NCI-H774 (cell line): ENCODE results near the gene PPP1R1A.

ENCODE experiments used
- DNase-seq: peaks from one replicate; lab custom pipeline; 2025; lab: John Stamatoyannopoulos, UW

PPP1R1A gene, protein sequence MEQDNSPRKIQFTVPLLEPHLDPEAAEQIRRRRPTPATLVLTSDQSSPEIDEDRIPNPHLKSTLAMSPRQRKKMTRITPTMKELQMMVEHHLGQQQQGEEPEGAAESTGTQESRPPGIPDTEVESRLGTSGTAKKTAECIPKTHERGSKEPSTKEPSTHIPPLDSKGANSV

DNA sequence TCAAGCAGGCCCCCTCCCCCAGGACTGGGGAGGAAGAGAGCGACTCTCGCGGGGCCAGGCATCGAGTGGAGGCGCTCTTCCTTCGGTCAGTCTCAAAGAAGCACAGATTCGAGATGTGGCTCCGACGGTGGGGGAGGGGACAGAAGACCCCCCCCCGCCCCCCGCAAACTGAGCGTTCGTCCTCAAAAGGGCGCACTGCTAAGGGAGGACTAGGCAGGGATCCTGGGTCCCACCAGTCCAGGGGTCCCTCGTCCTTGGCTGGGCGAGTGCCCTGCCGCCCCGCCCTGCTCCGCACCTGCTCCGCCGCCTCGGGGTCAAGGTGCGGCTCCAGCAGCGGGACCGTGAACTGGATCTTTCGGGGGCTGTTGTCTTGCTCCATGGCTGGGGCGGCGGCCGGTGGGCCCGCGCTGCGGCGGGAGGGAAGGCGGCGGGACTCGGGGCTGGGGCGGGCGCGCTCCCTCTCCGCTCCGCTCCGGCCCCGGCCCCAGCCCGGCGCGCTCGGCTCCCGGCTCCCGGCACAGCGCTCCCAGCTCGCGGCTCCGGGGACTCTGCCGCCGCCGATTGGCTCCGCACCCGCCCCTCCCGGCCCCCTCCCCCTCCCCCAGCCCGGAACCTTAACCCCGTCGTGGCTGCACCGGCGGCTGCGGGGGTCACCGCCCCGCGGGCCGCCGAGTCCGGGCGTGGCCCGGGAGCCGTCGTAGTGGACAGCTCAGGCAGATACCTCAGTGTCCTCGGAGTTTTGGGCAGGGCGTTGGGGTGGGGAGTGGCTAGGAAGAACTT is at the start of gene PPP1R1A:
TSS of gene PPP1R1A (minus strand) at position 550 of the 780 bp plus-strand sequence. CDS start at position 379, 171 bp downstream.
- DNase-seq: peak; percentile 22

DNA sequence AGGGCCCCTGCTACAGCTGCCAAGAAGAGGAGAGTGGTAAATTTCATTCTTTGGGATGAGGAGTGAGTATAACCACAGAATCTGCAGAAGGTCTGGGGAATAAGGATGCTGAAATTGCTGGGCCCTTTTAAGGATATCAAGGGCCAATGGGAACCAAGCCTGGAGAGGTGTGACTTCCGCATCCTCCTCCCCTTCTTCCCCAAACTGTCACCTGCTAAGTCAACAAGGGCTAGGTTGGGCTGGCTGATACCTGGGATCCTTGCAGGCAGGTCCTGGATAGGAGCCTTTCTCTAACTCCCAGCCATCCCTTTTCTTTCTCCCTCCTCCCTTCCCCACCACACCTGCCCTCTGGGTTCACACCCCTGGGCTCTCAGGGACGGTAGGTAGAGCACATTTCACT is 46.3 kb upstream of the PPP1R1A start, which contains the start of gene LACRT:
TSS of gene LACRT (minus strand) at position 101 of the 400 bp plus-strand sequence. CDS start at position 47, 54 bp downstream.
- DNase-seq: no peak

DNA sequence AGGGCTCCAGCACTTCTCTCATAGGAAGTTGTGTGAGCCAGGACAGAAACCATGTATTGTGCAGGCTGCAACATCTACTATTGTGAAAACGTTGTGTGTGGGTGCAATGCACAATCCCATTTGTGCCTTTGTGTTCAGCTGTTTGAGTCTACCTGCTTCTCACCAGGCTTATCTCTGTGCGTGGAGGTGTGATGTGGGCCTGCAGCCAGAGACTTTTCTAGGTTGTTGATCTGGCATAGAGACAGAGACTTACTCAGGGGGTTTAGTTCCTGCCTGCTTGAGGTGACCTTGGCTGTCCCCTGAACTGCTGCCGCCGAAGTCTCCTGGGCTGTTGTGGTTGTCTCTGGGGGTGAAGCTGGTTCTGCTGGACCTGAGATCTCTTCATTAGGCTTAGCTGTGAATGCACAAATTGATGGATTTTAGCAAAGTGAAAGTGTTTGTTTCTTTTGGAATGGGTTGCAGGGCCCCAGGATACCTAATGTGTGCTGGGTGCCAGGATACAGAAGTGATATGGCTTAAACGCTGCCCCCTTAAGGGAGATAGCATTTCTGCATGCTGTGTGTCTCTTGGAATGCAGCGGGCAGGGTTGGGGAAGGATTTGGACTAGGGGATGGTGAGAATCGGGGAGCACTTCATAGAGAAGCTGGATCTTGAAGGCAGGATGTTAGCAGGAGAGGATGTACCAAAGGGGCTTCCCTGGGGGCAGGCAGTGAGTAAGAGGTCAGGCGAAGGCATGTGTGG is 43.7 kb upstream of the PPP1R1A start:
- DNase-seq: no peak

DNA sequence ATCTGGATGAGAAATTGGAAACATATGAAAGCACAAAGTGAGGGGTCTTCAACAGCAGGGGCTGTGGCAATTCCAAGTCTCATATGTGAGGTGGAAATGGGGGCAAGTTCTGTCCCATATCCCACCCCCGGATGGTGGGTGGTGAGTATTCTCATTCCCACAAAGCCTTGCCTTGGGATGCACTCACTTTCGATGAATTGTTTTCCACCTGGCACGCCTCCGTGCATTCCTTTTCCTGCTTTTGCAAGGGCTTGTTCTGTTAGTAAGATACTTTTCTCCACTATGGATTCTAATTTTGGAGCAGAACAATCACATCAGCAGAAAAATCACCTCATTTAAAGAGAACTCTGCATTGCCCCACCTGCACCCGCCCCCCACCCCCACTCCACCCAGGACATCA is 43.1 kb upstream of the PPP1R1A start:
- DNase-seq: no peak

DNA sequence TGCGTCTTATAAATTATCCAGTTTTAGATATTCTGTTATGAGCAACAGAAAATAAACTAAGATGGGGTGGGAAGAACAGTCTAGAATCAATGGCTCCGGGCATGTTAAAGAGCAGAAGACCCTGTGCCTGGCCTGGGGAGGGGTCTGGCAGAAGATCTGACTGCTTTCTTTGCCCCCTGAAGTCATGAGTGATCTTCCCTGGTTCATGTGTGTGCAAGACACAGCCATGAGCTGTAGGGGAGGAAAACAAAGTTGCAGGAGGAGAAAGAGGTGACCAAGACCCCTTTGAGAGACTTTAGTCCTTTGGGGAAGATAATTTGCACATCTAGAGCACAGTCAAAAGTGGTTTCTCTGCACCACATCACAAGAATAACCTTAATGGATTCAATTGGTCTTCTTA is 41.5 kb upstream of the PPP1R1A start:
- DNase-seq: no peak

DNA sequence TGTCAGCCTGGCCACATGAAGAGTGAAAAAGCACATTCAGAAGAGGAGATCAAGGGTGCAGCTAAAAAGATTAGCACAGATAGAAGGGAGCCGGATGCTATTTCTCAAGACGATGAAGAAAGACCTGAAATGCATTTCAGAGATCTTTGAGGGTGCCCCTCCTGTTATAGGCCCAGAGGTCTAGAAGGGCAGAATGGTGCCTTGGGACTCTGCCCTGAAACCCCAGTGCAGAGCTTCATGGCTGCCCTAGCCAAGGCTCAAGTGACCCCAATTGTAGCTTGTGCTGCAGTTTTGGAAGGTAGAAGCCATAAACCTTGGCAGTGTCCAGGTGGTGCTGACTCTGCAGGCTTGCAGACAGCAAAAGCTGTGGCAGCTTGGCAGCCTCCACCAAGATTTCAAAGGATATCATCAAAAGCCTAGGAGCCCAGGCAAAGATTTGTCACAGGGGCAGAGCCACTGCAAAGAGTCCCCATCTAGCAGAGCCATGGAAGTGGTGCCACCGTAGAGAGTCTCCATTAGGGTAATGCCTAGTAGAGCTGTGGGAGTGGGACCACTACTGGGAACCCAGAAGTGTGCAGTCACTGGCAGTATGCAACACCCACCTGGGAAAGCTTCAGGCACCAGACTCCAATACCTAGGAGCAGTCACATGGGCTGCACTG is 39.9 kb upstream of the PPP1R1A start:
- no peak for DNase-seq

DNA sequence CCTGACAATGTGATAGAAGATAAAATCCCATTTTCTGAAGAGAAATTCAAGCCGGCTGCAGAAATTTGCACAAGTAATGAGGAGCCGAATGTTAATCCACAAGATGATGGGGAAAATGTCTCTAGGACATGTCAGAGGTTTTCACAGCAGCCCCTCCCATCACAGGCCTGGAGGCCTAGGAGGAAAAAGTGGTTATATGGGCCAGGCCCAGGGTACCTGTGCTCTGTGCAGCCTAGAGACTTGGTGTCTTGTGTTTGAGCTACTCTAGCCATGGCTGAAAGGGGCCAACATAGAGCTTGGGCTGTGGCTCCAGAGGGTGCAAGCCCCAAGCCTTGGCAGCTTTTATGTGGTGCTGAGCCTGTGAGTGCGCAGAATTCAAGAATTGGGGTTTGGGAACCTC is 38.8 kb upstream of the PPP1R1A start:
- no peak for DNase-seq

DNA sequence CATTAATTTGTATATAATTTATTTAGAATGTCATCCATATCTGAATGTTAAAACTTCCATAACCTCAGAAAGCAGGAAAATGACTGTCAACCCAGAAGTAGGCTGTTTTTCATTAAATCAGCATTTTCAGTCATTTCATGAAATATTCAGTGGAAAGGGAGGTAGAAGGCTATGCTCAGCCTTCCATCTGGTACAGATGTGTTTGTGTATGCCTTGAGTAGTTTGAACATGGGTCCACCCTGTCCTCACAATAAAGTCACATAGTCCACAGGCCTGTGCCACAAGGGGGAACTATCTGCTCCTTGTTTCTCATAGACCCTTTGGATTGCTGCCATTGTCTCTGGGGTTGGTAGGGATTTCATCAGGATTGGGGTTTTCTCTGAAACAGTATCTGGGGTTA is 37.1 kb upstream of the PPP1R1A start:
- DNase-seq: no peak

DNA sequence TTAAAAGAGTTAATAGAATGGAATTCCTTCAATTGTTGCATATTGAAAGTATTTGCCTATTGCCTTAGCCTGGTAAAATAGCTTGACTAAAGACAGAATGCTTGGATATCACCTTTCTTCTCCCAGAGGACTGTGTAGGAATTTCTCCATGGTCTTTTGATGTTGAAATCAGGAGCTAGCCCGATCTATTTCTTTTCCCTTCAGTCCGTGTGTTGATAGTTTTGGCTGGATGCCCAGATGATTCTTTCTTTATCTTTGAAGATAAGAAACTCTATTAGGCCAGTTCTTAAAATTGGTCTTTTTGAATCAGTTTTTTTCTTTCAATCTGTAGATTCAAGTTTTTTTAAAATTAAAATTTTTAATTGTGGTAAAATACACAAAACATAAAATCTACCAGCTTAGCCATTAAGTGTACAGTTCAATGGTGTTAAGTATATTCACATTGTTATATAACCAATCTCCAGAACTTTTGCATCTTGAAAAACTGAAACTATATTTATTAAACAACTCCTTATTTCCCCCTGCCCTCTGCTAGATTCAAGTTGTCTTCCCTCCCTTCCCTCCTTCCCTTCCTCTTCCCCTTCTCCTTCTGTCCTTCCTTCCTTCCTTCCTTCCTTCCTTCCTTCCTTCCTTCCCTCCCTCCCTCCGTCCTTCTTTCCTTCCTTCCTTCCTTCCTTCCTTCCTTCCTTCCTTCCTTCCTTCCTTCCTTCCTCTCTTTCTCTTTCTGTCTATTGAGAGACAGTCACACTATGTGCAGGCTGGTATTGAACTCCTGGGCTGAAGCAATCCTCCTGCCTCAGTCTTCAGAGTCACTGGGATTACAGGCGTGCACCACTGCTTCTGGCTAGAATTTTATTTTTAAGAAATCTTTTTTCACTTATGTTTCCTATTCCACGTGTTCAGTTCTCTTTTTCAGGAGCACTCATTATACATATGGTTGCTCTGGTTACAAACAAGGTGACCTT is 36.1 kb upstream of the PPP1R1A start:
- no peak for DNase-seq

DNA sequence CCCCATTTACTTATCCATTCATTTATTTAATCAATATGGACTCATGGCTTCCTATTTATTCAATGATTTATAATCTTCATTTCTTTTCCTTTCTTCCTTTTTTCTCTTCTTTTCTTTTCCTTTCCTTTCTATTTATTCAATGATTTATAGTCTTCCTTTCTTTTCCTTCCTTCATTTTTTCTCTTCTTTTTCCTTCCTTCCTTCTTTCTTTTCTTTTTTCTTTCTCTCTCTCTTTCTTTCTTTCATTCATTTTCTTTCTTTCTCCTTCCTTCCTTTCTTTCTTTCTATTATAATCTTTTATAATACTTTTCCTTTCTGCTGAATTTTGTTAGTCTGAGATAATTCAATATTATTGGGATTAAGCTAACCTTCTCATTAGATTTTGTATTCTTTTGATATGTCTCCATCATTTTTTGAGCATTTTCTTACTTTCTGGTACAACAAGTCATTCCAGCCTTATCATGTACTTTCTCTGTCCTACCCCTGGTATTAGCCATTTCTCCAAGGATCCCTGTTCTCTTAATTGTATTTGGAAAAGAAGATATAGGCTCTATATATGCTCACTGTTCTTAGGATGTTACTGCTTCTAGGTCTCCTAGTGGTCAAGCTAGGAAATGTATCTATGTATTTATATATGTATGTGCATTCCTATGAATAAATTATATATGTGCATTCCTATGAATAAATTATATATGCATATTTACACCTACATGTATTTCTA is 34.2 kb upstream of the PPP1R1A start:
- DNase-seq: no peak

DNA sequence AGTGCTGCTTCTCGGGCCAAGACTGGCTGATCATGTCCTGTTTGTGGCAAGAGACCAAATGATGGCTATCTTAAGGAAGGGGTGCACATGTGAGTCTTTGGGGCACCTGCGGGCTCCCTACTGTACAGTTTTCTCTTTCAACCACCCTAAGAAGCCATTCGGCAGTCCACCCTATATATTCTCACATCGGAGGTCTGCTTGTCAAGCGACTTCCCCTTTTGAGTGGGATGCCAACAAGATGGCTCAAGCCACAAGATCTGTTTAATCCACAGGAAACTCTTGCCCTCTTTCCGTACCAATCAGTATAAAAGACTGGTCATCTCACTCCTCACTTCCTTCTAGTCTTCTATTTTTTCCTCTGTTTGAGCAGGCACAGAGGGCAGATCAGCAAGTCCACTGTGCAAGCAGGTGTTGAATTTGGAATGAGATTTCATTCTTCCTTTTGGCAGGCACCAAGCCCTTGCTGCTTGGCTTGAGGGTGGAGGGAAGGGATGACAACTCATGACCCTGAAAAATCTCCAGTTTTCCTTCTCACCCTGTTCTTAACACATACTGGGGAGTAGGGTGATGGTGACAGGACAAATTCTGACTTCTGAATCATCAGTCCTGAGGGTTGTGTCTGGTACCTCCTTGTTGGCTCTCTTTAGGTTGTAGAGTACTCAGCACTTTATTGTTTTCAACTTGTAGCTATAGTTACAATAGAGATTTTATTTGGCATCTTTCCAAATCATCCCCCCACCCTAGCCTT is 28.6 kb upstream of the PPP1R1A start:
- DNase-seq: no peak

DNA sequence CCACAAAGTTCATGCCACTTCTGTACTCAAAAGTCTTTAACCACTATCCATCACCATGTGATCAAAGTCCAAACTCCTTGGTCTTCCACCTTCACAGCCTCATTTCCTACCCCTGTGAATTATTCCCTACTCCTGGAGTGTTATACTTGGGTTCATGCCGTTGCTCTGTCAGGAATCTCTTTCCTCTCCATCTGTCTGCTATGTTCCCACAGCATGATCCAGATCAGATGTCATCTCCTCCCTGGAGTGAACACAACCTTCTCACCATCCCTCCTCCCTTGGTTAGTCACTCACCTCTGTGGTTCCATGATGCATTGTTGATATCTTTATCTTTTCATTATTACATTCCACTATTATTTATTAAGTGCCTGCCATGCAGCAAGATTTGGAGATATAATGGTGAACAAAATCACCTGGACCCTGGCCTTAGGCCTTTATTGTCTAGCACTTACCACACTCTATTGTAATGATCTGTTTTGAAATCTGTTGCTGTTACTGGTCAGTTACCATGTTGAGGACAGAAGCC is 23.8 kb upstream of the PPP1R1A start:
- no peak for DNase-seq

DNA sequence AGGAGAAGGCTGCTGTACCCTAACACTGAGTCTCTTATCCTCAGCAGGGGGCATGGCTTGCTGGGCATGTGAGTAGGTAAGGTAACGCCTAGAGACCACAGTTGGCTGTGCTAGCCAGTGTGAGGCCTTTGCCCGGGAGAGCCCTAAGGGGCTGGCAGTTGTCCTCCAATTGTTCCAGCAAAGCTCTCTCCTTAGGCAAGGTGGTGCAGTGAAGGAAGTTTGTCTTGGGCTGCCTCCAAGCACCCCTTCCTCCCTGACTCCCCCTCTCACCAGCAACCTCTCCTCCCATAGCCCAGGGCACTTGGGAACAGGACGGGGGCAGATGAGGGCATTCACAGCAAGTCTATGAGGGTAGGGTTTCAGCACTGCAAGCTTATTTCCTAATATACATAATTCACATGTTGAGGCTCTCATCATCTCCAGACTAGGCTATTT is 23.3 kb upstream of the PPP1R1A start:
- DNase-seq: no peak

DNA sequence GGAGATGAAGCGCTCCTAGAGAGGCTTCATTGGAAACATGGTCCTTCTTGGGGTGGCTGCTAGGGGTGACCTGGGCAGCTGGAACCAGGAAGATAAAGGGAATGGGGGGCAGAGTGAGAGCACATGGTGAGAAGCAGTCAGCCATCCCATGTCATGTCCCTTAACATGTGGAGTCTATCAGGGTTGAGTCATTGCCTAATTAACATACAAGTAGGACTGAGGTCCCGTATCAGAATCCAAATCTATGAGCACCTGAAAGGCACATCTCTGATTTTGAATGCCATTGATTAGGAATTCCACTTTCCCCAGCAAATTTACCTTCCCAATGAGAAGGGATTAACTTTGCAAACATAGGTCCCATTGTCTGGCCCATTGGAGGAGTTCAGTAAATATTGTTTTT is 20.3 kb upstream of the PPP1R1A start:
- no peak for DNase-seq

DNA sequence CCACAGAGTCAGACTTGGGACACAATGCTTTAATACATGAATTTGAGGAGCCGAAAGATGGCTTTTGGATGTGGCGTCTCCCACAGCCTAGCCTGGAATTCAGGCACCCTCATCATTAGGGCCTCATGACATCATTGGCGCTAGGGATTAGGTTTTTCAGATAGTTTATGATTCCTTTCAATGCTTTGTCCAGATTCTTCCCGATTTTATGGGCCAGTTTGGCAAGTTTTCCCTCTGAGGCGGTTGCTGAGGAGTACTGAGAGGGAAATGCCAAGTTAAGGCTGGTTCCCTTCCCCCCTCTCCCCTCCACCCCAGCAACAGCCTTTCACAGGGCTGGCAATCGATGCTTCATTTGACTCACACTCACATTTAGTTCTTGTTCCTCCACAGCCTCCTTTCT is 19.7 kb upstream of the PPP1R1A start:
- no peak for DNase-seq

DNA sequence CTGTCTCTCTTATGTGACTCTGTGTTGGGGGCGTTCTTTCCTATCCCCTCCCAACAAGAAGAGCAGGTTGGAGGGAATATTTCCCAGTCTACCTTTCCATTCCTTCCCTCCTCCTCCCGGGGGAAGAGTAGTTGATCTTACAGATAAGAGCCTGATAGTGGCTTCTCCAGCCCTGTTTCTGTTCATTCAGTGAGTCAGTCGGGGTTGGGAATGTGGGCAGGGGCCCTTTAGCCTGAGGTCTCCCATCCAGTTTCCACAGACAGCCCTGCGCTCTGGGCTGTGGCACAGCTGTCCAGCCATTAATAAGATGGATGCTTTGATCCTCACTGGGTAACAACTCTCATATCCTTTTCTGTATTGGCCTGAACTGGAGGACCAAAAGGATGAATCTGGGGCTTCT is 18.1 kb upstream of the PPP1R1A start:
- no peak for DNase-seq

DNA sequence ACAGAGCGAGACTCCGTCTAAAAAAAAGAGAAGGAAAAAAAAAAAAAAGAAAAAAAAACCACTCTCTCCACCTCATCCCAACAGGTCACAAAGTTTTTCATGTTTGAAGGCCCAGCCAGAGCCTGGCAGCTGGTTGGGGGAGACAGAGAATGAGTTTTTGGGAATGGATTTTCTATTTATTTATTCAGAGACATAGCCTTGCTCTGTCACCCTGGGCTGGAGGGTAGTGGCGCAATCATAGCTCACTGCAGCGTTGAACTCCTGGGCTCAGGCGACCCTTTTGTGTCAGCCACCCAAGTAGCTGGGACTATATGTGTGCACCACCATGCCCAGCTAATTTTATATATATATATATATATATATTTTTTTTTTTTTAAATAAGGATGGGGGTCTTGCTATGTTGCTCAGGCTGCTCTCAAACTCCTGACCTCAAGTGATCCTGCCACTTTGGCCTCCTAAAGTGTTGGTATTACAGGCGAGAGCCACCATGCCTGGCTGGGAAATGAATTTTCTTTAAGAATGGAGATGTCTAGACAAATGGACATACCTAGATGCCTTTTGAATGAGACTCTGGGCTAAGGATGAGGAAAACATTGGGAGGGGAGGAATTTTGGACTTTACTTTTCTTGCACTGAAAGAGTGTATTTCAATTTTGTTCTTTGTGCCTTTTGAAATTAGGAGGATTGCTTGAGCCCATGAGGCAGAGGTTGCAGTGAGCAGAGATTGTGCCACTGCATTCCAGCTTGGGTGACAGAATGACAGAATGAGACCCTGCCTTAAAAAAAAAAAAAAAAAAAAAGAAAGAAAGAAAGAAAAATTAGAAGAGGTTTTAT is 16.9 kb upstream of the PPP1R1A start:
- no peak for DNase-seq

DNA sequence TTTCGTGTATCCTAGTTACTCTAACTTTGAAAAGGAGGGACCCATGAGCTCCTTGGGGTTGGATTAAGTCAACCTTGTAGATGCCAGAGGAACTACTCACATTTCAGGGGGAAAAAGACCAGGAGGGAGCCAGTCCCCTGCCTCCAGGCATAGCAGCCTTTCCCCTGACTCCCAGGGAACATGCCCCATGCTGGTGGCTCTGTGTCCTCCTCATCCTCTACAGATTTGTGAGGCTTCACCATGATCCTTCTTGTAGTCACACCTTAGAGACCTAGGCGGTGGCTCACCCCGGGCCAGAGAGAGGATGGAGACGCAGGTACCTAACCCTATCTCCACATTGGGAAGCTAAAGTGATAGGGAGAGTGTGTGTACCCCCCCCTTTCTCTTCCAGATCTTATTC is 16.0 kb upstream of the PPP1R1A start:
- no peak for DNase-seq

DNA sequence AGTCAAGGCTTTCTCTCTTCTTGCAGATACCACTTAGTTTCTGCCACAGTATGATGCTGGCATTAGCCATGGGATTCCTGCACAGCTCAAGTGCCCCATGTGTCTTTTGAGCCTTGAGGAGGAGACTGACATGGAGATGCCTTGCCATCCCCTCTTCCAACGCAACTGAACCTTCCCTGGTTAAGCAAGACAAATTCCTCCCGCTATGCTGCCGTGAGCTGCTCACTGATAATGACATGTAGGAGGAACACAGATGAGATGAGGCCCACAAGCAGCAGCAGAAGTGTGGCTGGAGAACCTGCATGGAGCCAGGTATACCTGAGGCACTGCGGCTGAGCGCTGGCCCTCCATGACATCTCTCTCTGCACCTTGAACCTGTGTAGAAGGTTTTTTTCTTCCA is 15.4 kb upstream of the PPP1R1A start:
- no peak for DNase-seq
